ENCODE data around the gene U2SURP.

DNA sequence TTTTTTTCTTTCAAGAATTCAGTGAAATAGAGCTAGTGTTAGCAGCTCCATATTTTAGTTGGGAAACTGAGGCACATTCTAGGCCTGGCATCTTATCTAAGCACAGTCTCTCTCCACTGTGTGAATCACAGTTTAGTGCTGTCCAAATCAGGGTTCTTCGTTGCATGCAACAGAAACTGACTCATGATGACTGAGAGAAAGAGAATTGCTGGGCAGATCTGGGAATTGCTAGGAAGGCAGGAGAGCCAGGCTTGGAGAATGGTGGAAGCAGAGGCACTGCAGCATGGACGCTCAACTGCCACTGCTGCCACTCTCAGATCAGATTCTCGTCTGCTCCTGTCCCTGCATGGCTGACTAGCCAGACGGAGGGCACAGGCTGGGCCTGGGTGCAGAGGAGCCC lies 77.5 kb downstream of the U2SURP start:
- TF ChIP-seq, protein P1, sequence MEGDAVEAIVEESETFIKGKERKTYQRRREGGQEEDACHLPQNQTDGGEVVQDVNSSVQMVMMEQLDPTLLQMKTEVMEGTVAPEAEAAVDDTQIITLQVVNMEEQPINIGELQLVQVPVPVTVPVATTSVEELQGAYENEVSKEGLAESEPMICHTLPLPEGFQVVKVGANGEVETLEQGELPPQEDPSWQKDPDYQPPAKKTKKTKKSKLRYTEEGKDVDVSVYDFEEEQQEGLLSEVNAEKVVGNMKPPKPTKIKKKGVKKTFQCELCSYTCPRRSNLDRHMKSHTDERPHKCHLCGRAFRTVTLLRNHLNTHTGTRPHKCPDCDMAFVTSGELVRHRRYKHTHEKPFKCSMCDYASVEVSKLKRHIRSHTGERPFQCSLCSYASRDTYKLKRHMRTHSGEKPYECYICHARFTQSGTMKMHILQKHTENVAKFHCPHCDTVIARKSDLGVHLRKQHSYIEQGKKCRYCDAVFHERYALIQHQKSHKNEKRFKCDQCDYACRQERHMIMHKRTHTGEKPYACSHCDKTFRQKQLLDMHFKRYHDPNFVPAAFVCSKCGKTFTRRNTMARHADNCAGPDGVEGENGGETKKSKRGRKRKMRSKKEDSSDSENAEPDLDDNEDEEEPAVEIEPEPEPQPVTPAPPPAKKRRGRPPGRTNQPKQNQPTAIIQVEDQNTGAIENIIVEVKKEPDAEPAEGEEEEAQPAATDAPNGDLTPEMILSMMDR (IDR thresholded peaks at IDR 0.05) = no peak
- no peak for TF ChIP-seq POLR2A (IDR thresholded peaks at IDR 0.05)
